22Rv1 (cell line): ENCODE results near the gene TBC1D2B.

Experiments used
- H3K27ac ChIP-seq: fragments of 450-650 bp; 2 replicates; pipeline ENCODE4 v1.5.1; 2017
- CTCF ChIP-seq: fragments of 450-650 bp; IDR thresholded peaks from 2 replicates; pipeline ENCODE4 v1.5.1; 2017; ENCODE audit warnings: mild to moderate bottlenecking
- ZFX ChIP-seq: fragments of 450-650 bp; IDR thresholded peaks from 2 replicates; pipeline ENCODE4 v1.6.1; 2017; ENCODE audit warnings: antibody characterized with exemption, borderline replicate concordance

The TBC1D2B gene

GRCh38 chr15:78012643-78013077, 64.9 kb downstream of the TBC1D2B start:
- H3K27ac ChIP-seq = no peak overlapping the region
- no peak for TF ChIP-seq ZFX

- H3K27ac ChIP-seq = no peak overlapping the region
- TF ChIP-seq ZFX (no peak), CTCF (no peak)
Measured at GRCh38 chr15:78010067-78010466, 67.4 kb downstream of the TBC1D2B start.

GRCh38 chr15:78007964-78008886, 69.3 kb downstream of the TBC1D2B start:
- H3K27ac ChIP-seq = no peak overlapping the region
- TF ChIP-seq CTCF = no peak
- no peak for TF ChIP-seq ZFX

- TF ChIP-seq ZFX (no peak), CTCF (no peak)
- H3K27ac ChIP-seq = no peak overlapping the region
Measured at GRCh38 chr15:78007211-78007931, 70.1 kb downstream of the TBC1D2B start.

- no peak overlapping the region for H3K27ac ChIP-seq
- TF ChIP-seq ZFX (no peak), CTCF (no peak)
Measured at GRCh38 chr15:78006567-78007205, 70.8 kb downstream of the TBC1D2B start.

GRCh38 chr15:78004919-78005634, 72.4 kb downstream of the TBC1D2B start:
- TF ChIP-seq ZFX = no peak
- no peak; the same call in 1 of the 2 replicates for TF ChIP-seq CTCF
- H3K27ac ChIP-seq = no peak overlapping the region

- no peak overlapping the region for H3K27ac ChIP-seq
- no peak for TF ChIP-seq ZFX
- TF ChIP-seq CTCF = no peak
Measured at GRCh38 chr15:78004222-78004727, 73.2 kb downstream of the TBC1D2B start.
